Eye (tissue), 1 donor: ENCODE results near the gene CXCL14.

Source experiments
- DNase-seq: peaks from one replicate; pipeline ENCODE4 v3.0.0-alpha.2; 2015

CXCL14 gene

GRCh38 chr5:135596157-135596763 is 17.5 kb upstream of the CXCL14 start:
- no peak for DNase-seq

GRCh38 chr5:135594416-135594960 is 15.7 kb upstream of the CXCL14 start:
- DNase-seq: no peak

- no peak for DNase-seq
Observed at GRCh38 chr5:135593886-135594285, 15.1 kb upstream of the CXCL14 start.

- DNase-seq: no peak
Observed at GRCh38 chr5:135593141-135593540, 14.3 kb upstream of the CXCL14 start.

- DNase-seq: no peak
Observed at GRCh38 chr5:135592312-135593045, 13.7 kb upstream of the CXCL14 start.

GRCh38 chr5:135591277-135591676 is 12.5 kb upstream of the CXCL14 start:
- no peak for DNase-seq

- no peak for DNase-seq
Observed at GRCh38 chr5:135589152-135589551, 10.4 kb upstream of the CXCL14 start.

- DNase-seq: no peak
Observed at GRCh38 chr5:135587721-135588663, 9.2 kb upstream of the CXCL14 start.

GRCh38 chr5:135584918-135585317 is 6.1 kb upstream of the CXCL14 start:
- no peak for DNase-seq

GRCh38 chr5:135584276-135584675 is 5.5 kb upstream of the CXCL14 start:
- no peak for DNase-seq

- no peak for DNase-seq
Observed at GRCh38 chr5:135582099-135582781, 3.4 kb upstream of the CXCL14 start.

- DNase-seq: no peak
Observed at GRCh38 chr5:135578305-135578684, 496 bp downstream of the CXCL14 start.

GRCh38 chr5:135577421-135577820 is 1.4 kb downstream of the CXCL14 start:
- DNase-seq: no peak

- no peak for DNase-seq
Observed at GRCh38 chr5:135576075-135576599, 2.7 kb downstream of the CXCL14 start.

GRCh38 chr5:135574493-135574892 is 4.3 kb downstream of the CXCL14 start:
- no peak for DNase-seq

GRCh38 chr5:135571902-135572301 is 6.9 kb downstream of the CXCL14 start:
- no peak for DNase-seq

GRCh38 chr5:135571066-135571609 is 7.7 kb downstream of the CXCL14 start:
- peak; percentile 26 for DNase-seq

- no peak for DNase-seq
Observed at GRCh38 chr5:135570453-135570764, 8.4 kb downstream of the CXCL14 start.

- peak; percentile 67 for DNase-seq
Observed at GRCh38 chr5:135569755-135570452, 8.9 kb downstream of the CXCL14 start.

- no peak for DNase-seq
Observed at GRCh38 chr5:135568923-135569360, 9.8 kb downstream of the CXCL14 start.

- DNase-seq: no peak
Observed at GRCh38 chr5:135568246-135568645, 10.5 kb downstream of the CXCL14 start.

- no peak for DNase-seq
Observed at GRCh38 chr5:135567661-135568060, 11.1 kb downstream of the CXCL14 start.
